NCI-H345 treated with DMSO at 0.1 percent for 48 hours (cell line): Measurements from ENCODE around the gene GPR26.
"Not testable (repeated sequence)": the region's sequence is repeated elsewhere in the genome, so short reads cannot be mapped to it uniquely, and the experiment has no call there.

Experiments
- DNase-seq: peaks from one replicate; lab custom pipeline; 2025; ENCODE audit not compliant: unreplicated experiment; lab: John Stamatoyannopoulos, UW

Gene GPR26

DNA sequence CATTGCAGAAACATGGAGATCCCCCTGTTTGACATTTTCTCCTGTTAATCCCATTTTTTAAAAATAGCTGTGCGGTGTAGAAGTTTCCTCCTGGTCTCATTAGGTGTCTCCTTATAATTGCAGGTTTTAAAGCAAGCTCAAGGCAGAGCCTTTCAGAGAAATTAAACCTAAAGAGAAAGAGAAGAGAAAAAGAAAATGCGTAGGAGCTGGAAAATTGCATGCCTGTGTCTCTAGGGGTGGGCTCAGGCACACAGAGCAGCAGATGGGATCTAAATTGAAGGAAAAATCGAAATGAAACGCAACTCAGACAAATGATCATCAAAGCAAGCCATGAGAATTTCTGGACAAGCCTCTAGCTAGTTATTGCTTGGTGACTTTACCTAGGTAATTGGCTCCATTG lies 40.1 kb downstream of the GPR26 start:
- no peak for DNase-seq

DNA sequence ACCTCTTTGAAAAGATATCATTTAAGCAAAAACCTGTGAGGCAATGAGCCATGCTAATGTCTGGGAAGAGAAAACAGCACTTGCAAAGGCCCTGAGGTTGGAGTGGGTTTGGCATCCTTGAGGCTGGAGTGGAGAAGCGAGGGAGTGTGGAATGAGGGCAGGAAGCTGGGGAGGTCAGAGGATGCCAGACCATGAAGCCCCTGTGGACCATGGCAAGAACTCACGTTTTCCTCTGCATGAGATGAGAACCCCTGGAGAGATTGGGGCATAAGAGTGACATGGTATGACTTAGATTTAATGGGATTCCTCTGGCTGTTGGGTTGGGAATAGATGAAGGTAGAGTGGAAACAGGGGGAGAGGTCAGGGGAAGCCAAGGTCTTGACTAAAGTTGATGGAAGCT lies 49.4 kb downstream of the GPR26 start:
- no peak for DNase-seq

DNA sequence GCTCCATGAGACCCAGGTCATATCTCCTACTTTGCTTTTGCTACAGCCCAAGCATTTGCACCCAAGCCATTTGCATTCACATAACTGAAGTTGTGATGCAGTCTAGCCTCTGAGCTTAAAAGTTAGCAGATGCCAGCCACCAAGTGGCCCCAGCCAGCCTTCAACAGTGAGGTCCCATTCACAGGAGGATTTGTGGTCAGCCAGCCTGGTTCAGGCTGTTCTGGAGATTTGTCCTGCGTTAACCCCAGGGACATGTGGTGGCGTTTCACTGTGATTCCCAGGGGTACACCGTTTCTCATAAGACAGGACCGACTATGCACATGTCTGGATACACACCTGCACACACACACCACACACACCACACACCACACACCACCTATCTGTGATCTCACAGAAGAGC lies 51.2 kb downstream of the GPR26 start:
- no peak for DNase-seq

DNA sequence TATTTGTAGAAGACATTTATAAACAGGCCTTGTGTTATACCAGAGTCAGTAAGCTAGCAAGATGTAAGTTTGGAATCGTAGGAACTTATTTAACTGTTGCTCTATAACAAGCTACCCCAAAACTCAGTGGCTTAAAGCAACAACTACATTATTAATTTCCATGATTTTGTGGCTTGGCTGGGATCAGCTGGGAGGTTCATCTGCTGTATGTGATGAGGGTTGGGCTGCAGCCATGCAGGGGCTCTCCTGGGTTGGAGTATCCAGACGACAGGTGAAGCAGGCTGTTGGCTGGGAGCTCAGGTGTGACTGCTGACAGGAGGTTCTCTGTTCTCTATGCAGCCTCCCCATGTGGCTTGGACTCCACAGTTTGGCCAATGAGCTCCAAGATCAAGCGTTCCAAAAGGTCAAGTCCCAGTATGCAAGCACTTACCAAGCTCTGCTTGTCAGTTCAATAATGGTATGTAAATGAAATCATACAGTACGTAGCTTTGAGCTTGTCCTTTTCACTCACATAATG lies 52.4 kb downstream of the GPR26 start:
- DNase-seq = no peak

DNA sequence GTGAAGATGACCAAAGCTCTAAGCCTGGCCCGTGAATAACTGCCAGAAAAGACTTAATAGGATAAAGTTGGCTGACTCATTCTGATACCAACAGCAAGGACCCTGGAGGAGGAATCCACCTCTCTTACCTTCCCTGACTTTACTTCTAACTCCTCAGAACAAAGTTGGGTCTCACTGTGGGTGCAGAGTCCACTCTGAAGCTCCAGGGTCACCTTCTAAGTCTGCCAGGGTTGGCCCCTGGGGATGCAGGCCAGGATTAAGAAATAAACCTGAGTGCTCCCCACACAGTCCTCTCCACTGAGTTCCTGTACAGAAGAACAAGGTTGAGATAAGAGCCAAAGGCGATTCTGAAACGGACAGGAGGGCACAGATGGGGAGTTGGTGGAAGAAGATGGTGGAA lies 54.4 kb downstream of the GPR26 start:
- no peak for DNase-seq

DNA sequence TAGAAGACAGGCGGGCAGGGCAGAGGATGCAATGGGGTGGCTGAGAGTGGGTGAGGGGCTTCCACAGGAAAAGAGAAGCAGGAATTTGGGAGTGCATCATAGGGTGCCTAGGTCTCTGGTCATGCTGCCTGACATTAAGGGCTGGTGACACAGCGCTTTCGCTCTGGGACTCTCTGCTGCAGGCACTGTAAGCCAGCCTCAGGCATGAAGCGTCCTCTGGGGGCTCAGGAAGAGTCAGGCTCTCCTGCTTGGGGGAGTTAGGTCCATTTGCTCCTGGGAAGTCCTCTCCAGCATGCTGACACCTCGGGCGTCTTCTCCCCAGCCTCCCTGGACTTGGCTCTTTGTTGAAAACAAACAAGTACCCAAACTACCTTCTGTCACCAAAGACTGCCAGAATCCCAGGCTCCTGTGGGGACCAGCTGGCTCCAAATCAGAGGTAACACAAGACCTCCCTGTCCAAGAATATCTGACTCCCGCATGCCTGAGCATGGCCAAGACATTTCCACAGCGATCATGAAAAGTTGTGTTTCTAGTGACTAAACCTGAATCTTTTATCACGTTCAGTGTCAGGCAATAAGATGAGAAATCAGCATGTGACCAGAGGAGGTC lies 55.4 kb downstream of the GPR26 start:
- no peak for DNase-seq

DNA sequence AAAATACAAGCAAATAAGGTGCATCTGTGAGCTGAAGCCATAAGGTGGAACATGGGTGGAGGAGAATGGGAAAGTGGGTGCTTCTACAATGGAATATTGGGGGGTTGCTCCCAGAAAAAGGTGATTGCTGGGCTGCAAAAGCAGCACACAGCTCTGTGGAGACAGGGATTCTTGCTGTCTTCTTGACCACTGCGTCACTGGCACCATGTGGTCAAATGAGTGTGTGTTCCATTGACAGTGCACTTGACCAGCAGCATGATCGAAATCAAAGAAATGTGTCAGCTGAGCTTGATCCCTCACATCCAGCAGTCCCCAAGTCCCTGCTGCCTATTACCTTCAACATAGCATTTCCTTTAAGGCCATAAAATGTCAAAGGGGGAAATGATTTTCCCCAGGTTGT lies 56.2 kb downstream of the GPR26 start:
- no peak for DNase-seq

DNA sequence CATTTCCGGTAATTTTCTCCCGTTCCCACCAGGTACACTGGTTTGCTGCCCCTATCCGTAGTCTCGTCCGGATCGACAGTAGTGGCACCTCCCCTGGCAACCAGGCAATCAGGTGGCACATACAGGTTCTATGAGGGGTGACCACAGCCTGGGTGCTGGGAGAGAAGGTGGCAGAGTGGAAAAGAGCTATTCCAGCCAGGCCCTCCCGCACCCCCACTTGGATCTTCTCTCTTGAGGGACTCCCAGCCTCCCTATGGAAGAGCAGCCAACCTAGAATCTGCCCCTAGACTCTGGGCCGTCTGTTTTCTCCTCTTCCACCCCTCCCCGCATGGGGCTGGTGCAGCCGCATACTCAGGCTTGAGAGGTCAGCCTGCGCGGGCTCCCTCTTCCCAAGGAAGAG lies 58.6 kb downstream of the GPR26 start:
- DNase-seq = no peak

DNA sequence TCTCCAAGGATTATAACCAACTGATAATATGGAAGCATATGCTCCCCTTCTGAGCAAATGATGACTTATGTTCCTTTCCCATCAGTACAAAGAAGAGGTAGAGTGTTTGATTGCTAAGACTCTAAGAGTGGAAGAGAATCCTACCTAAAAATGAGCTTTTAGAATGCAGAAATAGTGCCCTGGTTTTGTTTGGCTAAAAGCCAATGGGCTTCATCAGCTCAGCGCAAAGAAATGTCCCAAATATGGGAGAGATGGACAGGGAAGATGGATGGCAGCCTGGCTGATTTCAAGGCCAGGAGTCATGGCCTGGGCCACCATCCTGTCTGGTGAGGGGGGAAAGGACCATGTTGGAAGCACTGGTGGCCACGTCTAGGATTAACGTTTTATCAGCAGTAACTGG lies 60.2 kb downstream of the GPR26 start:
- no peak for DNase-seq

DNA sequence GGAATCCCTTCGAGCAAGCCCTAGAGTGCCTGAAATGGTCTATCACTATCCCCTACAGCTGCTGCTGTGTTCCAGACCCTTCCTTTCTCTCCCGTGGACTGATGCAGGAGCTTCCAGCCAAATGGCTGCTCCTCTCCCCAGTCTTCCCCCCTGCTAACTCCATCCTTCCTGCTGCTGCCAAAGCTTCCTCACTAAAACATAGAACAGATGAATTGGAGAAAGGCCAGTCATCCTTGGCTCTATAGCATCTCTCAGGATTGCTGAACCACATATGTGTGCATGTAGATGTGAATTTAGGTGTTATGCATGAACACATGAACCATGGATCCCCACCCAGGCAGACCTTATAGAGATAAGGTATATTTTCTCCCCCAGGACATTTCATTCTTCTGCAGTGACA lies 60.7 kb downstream of the GPR26 start:
- DNase-seq = no peak

DNA sequence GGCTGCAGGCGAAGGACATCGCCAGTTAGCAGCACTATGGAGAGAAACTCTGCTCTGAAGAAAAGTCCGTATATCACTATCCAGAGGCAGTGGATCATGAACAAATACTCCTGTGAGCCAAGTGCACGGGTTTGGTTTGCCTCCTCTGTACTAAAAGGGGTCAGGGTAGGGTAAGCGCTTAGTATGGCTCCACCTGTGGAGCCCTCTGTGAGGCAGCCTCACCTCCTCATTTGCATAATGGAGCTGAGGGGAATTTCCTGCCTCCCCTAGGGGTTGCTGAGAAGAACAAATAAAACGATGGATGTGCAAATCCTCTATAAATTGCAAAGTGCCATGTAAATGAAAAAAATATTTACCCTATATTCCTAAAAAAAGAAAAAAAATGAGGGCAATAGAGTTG lies 63.4 kb downstream of the GPR26 start:
- no peak for DNase-seq

DNA sequence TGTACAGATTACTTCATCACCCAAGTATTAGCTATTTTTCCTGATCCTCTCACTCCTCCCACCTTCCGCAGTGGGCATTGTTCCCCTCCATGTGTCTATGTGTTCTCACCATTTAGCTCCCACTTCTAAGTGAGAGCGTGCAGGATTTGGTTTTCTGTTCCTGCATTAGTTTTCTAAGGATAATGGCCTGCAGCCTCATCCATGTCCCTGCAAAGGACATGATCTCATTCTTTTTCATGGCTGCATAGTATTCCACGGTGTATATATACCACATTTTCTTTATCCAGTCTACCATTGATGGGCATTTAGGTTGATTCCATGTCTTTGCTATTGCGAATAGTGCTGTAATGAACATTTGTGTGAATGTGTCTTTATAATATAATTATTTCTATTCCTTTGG lies 70.8 kb downstream of the GPR26 start:
- not testable (repeated sequence) for DNase-seq

DNA sequence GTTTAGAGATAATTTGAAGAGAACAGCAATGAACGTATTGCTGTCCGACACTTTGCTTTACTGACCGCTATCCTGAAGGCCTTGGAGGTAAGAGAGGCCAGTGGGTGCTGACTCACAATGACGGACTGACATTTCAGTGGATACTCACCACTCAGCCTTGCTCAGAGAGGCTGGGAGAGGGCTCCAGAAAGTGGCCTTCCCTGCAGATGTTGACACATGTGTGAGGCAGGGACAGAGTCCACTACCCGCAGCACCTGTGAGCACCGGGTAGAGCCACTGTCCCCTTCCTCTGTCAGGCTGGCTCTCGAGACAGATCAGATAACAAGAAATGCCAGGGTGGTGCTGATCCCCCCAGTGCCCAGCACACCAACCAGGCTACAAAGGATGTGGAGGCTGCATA lies 75.0 kb downstream of the GPR26 start:
- DNase-seq = no peak

DNA sequence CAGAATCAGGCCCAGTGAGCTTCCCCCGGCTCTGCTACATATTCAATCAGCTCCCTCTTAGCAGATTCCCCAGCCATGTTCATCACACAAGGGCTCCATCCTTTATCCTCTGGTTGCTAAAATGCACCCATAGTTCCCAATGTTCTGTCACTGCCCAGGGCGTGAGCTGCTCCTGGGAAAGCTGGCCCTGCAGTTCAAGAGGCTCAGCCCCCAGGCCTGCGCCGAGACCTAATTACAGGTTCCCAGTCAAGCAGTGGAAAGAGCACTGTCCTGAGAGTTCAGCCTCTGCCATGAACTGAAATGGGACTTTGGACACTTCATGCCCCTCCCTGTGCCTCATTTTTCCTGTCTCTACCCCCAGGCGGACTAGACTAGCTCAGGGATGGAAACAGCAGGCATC lies 75.6 kb downstream of the GPR26 start:
- DNase-seq = no peak

DNA sequence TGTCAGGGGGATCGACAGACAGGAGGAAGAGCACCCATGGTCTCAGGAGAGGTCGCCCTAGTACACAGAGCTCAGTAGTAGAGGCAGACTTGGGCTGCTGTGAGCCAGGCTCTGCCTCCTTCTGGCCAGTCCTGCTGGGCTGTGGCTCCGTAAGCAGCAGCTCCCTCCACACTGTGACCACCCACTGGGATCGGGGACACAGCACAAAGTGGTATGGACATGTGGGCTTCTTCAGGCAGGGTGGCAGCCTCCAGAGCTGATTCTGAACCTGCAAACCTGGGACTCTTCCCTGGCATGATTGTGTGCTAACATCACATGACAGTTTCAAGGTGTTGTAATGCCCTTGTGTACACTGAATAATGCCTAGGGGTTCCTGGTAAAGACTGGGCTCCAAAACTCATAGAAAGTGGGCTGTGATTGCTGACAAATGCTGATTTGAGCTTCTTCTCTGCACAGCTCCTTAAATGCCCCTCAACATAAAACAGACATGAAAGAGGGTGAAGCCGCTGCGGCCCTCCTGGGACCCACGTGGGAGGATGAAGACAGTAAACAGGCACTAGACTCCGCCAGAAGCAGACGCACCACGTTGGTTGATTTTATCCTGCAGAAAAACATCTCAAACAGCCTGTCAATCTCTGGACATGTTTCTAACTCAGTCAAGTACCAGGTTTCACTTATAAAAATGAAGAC lies 76.7 kb downstream of the GPR26 start:
- no peak for DNase-seq

DNA sequence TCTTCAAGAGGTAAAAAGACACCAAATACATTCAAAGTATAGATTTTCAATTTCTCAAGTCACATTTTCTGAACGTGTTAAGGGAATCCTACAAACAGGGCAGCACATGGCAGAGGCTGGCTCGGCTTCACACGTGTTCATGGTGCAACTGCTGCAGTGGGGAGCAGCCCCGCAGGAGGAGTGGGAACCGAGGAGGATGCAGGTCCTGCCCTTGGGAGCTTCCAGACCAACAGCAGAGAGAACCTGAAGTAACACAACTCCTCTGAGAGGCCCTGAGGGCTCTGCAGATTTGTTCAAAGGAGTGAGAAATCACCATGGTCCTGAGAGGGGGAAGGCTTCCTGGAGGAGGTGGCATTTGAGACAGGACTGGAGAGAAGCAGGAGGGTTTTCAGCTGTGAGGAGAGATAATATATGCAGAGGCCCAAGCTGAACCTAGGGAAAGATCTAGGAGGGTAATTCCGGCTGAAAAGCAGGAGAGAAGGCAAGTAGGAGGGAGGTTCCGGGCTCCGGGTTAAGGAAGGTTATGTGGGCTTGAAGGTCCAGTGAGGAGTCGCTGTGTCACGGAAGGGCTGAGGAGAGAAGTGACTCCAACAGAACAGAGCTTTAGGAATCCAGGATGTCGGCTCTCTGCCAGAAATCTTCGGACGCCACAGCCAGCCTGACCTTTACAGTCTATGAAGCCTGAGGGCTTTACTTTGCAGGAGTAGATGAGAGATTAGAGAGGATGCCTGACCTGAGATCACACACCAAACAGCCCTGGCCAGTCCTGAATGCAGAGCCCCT lies 77.5 kb downstream of the GPR26 start:
- DNase-seq = no peak

DNA sequence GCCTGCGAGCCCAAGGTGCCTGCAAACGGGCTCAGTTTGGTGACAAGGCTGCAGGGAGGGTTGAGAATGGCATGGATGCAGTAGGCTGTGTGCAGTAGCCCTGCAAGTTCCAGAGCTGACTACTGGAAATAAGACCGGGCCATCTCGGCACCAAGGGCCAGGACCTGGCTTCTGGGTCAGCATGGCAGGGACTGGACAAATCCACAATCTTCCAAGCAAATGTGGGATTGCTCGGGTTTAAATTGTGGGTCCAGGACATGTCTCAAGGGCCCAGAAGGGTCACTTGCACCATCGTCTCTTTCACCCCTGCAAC lies 78.0 kb downstream of the GPR26 start:
- no peak for DNase-seq
